ENCODE data around the gene RFFL. TPM values are rescaled to one million over a fixed set of nuclear protein-coding genes. Genes with fewer than 3 reads are reported as not detected.
"Not testable (repeated sequence)": the region's sequence is repeated elsewhere in the genome, so short reads cannot be mapped to it uniquely, and the experiment has no call there.

The RFFL gene
- total RNA-seq, 6 experiments from 2014 or later: 12.0 to 18.5 (median 13.6) TPM

DNA sequence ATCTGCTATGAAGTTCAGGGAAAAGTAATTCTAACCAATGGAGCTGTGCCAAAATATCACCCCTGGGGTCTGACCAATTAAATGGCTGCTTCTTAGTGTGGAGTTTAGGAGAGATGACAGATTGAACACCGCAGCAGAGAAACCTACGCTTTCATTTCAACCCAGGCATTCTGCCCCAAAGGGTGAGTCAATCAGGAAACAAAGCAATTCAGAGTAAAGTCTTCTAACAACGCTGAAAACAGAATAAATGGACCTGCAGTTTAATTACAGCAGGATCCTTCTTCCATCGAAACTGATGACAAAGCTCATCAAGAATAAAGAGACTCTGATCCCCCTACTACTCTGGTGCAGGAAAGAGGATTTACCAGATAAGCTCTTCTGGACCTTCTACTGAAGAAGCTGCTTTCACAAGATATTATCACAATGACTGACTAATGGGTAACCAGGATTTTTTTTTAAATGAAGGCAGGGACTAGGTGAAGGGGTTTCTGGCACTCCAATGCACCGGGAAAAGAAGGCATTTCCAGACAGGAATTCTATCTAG, 16.7 kb downstream of the RFFL start:
- Mint-ChIP-seq H3K27ac (0 out of 2 replicates have a peak overlapping the region, but pooled peaks have one; percentile 4), H3K4me3 (no peak overlapping the region), H3K36me3 (ENCODE audit: low read depth) (no peaks in the 10 kb centered on the region), H3K27me3 (ENCODE audit: insufficient read depth) (no peaks in the 10 kb centered on the region), H3K4me1 (ENCODE audit: low read depth) (peaks cover 19% of the 10 kb centered on the region), H3K9me3 (no peaks in the 10 kb centered on the region)
- no peak for DNase-seq
- TF ChIP-seq, protein P1, sequence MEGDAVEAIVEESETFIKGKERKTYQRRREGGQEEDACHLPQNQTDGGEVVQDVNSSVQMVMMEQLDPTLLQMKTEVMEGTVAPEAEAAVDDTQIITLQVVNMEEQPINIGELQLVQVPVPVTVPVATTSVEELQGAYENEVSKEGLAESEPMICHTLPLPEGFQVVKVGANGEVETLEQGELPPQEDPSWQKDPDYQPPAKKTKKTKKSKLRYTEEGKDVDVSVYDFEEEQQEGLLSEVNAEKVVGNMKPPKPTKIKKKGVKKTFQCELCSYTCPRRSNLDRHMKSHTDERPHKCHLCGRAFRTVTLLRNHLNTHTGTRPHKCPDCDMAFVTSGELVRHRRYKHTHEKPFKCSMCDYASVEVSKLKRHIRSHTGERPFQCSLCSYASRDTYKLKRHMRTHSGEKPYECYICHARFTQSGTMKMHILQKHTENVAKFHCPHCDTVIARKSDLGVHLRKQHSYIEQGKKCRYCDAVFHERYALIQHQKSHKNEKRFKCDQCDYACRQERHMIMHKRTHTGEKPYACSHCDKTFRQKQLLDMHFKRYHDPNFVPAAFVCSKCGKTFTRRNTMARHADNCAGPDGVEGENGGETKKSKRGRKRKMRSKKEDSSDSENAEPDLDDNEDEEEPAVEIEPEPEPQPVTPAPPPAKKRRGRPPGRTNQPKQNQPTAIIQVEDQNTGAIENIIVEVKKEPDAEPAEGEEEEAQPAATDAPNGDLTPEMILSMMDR (IDR thresholded peaks at IDR 0.05): no peak

DNA sequence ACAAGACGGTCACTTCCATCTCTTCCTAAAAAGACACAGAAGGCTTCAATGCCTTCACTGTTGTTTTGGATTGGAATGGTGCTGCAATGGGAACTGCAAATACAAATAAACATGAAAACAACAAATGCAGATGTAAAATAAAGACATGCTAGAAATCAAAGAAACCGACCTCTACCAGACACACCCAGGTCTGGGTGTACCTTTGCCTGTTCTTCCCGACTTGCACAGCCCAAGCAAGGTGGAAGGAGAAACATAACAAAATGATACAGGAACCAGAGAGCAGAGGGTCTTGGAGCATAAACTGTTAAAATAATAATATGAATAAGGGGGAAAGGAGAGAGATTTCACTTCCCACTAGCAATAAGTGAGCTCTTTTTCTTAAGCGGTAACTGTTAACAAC, 17.3 kb downstream of the RFFL start:
- TF ChIP-seq, protein P1 (IDR thresholded peaks at IDR 0.05): no peak
- H3K27ac Mint-ChIP-seq: no peak overlapping the region
- no peaks in the 10 kb centered on the region for H3K27me3 Mint-ChIP-seq (ENCODE audit: insufficient read depth)
- no peaks in the 10 kb centered on the region for H3K36me3 Mint-ChIP-seq (ENCODE audit: low read depth)
- H3K4me1 Mint-ChIP-seq (ENCODE audit: low read depth): peaks cover 13% of the 10 kb centered on the region
- H3K9me3 Mint-ChIP-seq: no peaks in the 10 kb centered on the region
- no peak overlapping the region for H3K4me3 Mint-ChIP-seq
- DNase-seq: no peak

DNA sequence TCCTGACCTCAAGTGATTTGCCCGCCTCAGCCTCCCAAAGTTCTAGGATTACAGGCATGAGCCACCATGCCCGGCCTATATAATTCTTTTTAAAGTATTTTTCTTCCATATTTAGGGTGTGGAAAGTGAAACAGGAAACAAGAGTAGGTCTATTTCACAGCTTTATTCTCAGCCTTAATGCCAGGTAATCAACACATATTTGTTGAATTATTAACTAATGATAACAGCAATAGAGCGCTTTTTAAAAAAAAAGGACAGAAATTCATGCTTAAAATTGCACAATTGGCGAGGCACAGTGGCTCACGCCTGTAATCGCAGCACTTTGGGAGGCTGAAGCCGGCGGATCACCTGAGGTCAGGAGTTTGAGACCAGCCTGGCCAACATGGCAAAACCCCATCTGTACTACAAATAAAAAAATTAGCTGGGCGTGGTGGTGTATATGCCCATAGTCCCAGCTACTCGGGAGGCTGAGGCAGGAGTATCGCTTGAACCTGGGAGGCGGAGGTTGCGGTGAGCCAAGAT, 18.0 kb downstream of the RFFL start:
- H3K27ac Mint-ChIP-seq; H3K4me1 Mint-ChIP-seq (ENCODE audit: low read depth); H3K36me3 Mint-ChIP-seq (ENCODE audit: low read depth); H3K9me3 Mint-ChIP-seq; H3K27me3 Mint-ChIP-seq (ENCODE audit: insufficient read depth); DNase-seq; H3K4me3 Mint-ChIP-seq: not testable (repeated sequence)

DNA sequence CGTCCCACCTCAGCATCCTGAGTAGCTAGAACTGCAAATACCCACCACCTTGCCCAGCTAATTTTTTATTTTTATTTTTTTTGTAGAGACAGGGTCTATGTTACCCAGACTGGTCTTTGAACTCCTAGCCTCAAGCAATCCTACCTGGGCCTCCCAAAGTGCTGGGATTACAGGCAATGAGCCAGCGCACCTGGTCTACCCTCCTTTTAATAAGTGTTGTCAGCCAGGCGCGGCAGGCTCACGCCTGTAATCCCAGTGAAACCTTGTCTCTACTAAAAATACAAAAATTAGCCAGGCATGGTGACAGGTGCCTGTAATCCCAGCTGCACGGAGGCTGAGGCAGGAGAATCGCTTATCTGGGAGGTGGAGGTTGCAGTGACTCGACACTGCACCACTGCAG, 19.3 kb downstream of the RFFL start:
- DNase-seq: no peak
- no peaks in the 10 kb centered on the region for H3K27me3 Mint-ChIP-seq (ENCODE audit: insufficient read depth)
- H3K27ac Mint-ChIP-seq: no peak overlapping the region

DNA sequence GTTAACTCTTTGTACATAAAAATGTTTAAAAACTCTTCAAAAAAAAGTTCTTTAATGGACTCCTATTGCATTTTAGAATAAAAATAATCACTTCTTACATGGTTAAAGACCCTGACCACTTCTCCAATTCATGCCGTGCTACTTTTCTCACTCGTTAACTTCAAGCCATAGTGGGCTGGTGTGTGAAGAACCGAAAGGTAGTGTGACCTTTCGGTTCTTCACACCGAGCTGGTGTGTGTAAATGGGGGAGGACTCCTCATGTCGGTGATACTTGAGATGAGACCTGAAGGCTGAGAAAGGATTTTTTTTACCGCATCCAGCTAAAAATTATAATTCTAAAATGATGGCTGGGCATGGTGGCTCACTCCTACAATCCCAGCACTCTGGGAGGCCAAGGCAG, 22.1 kb downstream of the RFFL start:
- Mint-ChIP-seq H3K9me3 (no peaks in the 10 kb centered on the region), H3K36me3 (ENCODE audit: low read depth) (peaks cover 8% of the 10 kb centered on the region; the same call in 1 of the 2 replicates), H3K4me1 (ENCODE audit: low read depth) (peaks cover 1% of the 10 kb centered on the region), H3K4me3 (no peak overlapping the region), H3K27ac (no peak overlapping the region), H3K27me3 (ENCODE audit: insufficient read depth) (no peaks in the 10 kb centered on the region)
- TF ChIP-seq, protein P1 (IDR thresholded peaks at IDR 0.05): no peak
- DNase-seq: no peak

More for the DNA sequence above, 19.3 kb downstream of the RFFL start:
- Mint-ChIP-seq H3K36me3 (ENCODE audit: low read depth) (peaks cover 8% of the 10 kb centered on the region; the same call in 1 of the 2 replicates), H3K4me1 (ENCODE audit: low read depth) (peaks cover 10% of the 10 kb centered on the region), H3K9me3 (no peaks in the 10 kb centered on the region), H3K4me3 (no peak overlapping the region)
- TF ChIP-seq, protein P1 (IDR thresholded peaks at IDR 0.05): no peak

DNA sequence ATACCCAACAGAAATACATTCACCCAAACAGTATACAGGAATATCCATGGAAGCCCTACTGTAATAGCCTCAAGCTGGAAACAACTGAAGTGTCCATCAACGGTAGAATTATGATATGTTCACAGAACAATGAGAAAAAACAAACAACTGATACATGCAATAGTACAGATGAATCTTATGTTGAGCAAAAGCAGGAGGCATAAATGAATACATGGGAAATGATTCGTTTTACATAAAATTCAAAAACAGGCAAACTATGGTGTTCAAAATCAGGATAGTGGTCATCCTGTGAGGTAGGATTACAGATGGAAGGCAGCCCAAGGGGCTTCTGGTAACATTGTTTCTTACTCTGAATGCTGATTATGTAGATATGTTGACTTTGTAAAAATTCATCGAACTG, 25.1 kb downstream of the RFFL start:
- TF ChIP-seq, protein P1 (IDR thresholded peaks at IDR 0.05): no peak
- no peak overlapping the region for H3K27ac Mint-ChIP-seq
- peaks cover 8% of the 10 kb centered on the region; the same call in 1 of the 2 replicates for H3K36me3 Mint-ChIP-seq (ENCODE audit: low read depth)
- H3K9me3 Mint-ChIP-seq: no peaks in the 10 kb centered on the region
- no peak overlapping the region for H3K4me3 Mint-ChIP-seq
- H3K4me1 Mint-ChIP-seq (ENCODE audit: low read depth): no peaks in the 10 kb centered on the region
- no peaks in the 10 kb centered on the region for H3K27me3 Mint-ChIP-seq (ENCODE audit: insufficient read depth)
- no peak for DNase-seq

Data from HFFc6 (cell line).